HL-60 (cell line): Measurements from ENCODE around the gene PTPRM.

ENCODE experiments used
- TF ChIP-seq, protein P1 (sequence below): IDR thresholded peaks from one replicate; pipeline ENCODE4 v1.5.1; 2011; ENCODE audit warnings: low read length, control low read depth, inconsistent platforms; ENCODE audit not compliant: insufficient read depth
- TF ChIP-seq, protein P2 (sequence below): IDR thresholded peaks from 2 replicates; pipeline ENCODE4 v1.6.1; 2012; ENCODE audit warnings: low read depth; ENCODE audit not compliant: insufficient replicate concordance

- TF ChIP-seq, protein P1, sequence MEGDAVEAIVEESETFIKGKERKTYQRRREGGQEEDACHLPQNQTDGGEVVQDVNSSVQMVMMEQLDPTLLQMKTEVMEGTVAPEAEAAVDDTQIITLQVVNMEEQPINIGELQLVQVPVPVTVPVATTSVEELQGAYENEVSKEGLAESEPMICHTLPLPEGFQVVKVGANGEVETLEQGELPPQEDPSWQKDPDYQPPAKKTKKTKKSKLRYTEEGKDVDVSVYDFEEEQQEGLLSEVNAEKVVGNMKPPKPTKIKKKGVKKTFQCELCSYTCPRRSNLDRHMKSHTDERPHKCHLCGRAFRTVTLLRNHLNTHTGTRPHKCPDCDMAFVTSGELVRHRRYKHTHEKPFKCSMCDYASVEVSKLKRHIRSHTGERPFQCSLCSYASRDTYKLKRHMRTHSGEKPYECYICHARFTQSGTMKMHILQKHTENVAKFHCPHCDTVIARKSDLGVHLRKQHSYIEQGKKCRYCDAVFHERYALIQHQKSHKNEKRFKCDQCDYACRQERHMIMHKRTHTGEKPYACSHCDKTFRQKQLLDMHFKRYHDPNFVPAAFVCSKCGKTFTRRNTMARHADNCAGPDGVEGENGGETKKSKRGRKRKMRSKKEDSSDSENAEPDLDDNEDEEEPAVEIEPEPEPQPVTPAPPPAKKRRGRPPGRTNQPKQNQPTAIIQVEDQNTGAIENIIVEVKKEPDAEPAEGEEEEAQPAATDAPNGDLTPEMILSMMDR = no peak
- TF ChIP-seq, protein P2, sequence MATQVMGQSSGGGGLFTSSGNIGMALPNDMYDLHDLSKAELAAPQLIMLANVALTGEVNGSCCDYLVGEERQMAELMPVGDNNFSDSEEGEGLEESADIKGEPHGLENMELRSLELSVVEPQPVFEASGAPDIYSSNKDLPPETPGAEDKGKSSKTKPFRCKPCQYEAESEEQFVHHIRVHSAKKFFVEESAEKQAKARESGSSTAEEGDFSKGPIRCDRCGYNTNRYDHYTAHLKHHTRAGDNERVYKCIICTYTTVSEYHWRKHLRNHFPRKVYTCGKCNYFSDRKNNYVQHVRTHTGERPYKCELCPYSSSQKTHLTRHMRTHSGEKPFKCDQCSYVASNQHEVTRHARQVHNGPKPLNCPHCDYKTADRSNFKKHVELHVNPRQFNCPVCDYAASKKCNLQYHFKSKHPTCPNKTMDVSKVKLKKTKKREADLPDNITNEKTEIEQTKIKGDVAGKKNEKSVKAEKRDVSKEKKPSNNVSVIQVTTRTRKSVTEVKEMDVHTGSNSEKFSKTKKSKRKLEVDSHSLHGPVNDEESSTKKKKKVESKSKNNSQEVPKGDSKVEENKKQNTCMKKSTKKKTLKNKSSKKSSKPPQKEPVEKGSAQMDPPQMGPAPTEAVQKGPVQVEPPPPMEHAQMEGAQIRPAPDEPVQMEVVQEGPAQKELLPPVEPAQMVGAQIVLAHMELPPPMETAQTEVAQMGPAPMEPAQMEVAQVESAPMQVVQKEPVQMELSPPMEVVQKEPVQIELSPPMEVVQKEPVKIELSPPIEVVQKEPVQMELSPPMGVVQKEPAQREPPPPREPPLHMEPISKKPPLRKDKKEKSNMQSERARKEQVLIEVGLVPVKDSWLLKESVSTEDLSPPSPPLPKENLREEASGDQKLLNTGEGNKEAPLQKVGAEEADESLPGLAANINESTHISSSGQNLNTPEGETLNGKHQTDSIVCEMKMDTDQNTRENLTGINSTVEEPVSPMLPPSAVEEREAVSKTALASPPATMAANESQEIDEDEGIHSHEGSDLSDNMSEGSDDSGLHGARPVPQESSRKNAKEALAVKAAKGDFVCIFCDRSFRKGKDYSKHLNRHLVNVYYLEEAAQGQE = no peak
Observed at GRCh38 chr18:8095947-8096570, 528.9 kb downstream of the PTPRM start.
